HG03060 (cell line): ENCODE data around the gene PPIF.

Experiments
- ATAC-seq: cut with Tn5 transposase; IDR thresholded peaks from one replicate; pipeline ENCODE4 v1.9.1; 2021; ENCODE audit warnings: low read depth, moderate number of reproducible peaks; ENCODE audit not compliant: unreplicated experiment

The PPIF gene

GRCh38 chr10:79361726-79362397, 14.6 kb downstream of the PPIF start:
- ATAC-seq = no peak

GRCh38 chr10:79367426-79368189, 20.3 kb downstream of the PPIF start:
- ATAC-seq = no peak

- no peak for ATAC-seq
Observed at GRCh38 chr10:79372871-79373270, 25.6 kb downstream of the PPIF start.

DNA sequence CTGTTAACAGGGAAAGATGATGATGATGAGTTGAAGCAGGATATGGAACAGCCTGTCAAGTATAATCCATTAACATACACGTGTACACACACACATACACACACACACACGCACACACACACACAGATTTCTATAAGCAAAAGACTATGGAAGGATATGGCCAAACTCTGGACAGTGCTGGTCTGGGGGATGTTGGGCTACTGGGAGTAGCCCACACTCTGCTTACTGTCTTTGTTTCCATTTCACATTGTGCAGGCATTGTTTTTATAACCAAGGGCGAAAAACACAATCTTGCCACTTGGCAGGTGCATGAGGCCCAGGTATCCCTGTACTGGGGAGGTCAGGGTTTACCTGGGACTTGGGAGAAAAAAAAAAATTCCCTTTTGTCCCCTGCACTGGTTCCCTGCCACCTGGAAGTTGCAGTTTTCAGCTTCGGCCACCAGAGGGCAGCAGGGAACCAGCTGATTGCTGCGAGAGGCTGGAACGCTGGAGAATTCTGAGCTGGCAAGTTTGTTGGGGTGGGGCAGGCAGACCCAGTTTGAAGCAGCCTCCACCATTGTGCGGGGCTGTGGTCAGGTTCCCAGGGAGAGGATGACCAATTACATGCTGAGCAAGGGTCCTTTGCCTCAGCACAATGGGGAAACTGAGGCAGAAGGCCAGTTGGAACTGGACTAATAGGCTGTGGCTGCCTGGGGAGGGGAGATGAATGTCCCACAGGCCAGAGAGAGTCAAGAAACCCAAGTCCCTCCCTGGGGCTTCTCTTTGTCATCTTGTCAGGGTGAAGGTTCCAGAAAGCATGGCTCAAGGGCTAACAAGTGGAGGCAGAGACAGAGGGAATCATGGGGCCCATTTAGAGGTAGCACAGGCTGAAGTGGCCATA, 27.3 kb downstream of the PPIF start:
- ATAC-seq = no peak

DNA sequence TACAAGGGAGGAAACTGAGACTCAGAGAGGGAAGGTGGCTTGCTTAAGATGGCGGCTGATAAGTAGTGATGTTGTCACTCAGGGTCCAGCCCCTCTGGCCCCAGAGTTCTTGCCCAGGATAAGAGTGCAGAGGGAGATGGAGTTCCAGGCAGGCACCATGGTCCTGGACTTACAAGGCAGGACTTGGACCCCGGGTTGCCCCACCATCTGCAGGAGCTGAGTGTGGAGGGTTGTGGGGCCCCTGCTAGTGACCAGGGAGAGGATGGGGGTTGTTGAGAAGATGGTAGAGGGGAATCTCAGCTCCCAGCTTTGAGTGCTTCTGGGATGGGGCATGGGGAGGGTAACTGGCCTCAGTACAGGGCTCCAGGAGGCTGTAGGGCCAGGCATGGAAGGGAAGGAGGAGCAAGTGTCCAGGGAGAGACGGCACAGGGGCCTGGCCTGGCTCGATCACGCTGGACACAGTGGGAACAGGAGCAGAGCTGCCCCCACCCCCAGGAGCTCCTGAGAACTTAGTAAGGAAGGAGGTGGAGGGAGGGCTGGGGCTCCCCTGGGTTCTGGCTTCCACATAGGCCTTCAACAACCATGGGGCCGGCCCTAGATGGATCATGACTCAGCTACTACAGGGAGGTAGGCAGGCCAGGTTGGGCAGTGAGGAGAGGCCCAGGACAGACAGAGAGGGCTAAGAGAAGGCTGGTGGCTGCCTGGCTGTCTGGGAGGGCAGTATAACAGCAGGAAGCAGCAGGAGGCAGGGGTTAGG, 28.2 kb downstream of the PPIF start:
- no peak for ATAC-seq

- ATAC-seq = no peak
Observed at GRCh38 chr10:79376078-79376628, 28.9 kb downstream of the PPIF start.

GRCh38 chr10:79376751-79377556, 29.7 kb downstream of the PPIF start:
- ATAC-seq = no peak

GRCh38 chr10:79377557-79378382, 30.5 kb downstream of the PPIF start:
- no peak for ATAC-seq

- no peak for ATAC-seq
Observed at GRCh38 chr10:79378383-79378646, 31.0 kb downstream of the PPIF start.

DNA sequence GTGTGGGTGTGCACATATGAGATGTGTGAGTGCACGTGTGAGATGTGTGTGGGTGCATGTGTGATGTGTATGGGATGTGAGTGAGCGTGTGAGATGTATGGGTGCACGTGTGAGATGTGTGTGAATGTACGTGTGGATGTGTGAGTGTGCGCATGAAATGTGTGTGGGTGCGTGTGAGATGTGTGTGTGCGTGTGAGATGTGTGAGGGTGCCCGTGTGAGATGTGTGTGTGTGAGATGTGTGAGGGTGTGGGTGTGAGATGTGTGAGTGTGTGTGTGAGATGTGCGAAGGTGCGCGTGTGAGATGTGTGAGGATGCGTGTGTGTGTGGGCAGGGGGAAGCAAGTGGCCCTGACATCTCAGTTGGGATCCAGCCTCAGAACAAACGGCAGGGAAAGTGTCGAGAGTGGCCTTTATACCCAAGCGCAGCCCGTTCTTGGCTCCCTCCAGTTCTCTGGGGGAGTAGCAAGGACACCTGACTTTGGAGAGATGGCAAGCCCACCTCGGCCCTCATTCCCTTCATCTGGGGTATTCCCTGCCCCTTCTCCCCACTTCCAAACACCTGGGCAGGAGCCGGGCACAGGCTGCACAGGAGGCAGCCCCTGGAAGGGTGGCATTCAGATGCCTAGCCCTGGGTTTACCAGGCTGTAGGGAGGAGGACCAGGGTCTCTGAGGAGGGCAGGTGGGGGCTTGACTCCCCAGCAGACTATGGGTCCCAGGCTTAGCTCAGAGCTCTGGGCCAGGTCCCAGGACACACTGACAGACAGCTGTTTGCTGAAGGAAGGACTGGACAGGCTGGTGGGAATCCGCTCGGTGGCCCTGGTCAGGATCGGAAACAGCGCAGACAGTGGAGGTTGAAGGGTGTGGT, 31.6 kb downstream of the PPIF start:
- ATAC-seq = no peak

DNA sequence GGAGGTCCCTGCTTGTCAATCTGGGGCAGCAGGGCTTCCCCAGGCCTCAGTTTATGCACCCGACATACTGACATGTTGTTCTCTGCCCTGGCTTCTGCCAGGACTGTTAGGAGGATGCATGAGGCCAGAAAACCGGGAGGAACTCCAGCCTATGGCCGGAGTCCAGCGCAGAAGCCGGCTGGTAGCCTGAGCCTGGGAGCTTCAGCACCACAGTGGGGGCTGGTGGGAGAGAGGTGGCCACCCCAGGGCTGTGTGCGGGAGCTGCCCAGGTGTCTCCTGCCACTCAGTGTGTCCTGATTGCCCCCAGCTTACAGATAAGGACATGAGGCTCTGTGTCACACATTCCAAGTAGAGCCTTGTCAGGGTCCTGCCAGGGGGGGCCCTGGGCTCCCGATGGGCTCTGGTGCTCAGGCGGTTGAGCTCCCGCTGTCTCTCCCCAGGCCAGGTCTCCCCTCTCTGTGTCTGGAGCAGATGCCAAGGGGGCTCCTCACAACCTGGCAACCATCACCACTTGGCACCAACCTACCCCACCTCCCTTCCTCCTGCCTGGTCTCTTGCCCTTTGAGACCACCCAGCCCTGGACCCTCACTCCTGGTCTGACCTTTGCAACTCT, 32.3 kb downstream of the PPIF start:
- no peak for ATAC-seq

DNA sequence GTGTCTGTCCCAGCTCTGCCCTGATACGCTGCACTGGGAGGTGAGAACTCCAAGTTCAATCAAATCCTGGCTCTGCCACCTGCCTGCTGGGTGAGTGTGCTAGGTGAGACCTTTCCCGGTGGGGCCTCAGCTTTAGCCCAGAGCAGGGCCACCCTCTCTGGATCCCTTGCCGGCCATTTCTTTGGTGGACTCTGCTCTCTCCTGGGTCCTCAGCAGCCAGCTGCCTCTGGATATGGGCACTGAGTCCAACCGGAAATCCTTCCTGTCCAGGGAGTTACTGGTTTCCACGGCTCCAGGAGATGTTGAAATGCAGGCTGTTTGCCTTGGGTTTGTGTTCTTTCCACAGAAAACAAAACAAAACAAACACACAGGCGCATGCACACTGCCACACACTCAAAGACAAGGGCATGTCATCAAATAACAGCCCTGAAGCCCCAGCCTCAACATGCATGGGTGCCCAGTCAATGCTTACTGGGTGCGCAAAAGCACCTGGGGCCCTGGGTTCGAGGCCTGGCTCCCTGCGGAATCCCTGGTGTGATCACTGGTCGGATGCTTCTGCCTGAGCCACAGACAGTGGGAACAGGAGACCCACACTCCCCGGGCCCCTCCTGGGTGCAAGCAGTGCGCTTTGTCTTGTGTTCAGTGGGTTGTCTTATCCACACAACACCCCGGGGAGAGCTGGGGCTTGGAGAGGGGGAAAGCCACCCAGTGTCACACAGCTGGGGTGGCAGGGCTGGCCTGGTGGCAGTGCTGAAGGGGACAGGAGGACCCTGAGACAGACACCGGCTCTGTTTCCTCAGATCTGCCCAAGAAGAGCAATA, 33.1 kb downstream of the PPIF start:
- no peak for ATAC-seq

DNA sequence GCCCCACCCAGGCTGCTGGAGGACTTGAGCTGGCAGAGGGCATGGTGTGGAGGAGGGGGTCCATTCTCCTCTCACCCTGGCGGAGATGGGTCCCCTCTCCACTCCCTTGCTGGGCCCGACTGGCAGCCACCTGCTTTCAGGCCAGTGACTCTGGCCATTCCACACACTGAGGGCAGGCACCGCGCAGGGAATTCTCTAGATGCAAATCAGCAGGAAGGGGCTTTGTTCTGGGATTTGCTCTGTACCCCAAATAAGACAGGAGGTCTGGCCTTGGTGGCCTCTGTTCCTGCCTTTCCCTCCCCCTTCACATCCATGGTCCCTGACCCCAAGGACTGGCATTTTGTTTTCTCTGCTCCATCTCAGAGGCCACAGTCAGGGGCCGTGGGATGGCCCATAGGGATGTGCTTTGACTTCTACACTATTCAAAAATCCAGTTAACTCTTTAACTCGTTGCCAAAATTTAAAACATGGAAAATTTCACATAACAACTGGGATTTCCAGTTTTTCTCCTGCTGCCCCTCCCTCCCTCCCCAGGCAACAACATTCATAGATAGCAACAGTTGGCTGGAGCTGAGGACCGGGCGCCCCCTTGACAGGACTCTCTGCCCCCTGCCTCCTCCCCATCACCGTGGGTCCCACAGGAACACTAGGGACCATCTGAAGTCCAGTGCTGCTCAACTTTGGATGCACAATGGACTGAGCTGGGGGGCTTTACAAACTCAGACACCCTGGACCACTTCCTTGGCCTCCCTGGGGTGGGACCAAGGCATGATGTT, 33.9 kb downstream of the PPIF start:
- ATAC-seq = no peak

DNA sequence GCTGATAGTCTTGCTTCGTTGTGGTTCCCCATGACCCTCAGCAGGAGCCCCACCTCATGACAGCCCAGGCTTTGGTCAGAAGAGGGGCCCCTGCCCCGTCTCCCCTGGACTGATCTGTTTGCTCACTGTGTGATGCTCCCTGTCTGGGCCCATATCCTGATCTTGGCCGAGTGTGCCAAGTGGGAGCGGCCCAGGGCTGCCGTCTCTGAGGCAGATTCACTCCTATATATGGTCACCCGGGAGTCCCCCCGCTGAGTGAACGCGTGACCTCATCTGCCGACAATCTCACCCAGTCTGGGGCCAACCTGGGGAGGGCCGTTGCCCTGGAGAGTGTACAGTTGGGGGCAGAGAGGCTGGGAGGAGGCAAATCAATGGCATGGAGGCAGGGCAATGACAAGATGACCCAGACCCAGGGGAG, 34.5 kb downstream of the PPIF start:
- no peak for ATAC-seq

DNA sequence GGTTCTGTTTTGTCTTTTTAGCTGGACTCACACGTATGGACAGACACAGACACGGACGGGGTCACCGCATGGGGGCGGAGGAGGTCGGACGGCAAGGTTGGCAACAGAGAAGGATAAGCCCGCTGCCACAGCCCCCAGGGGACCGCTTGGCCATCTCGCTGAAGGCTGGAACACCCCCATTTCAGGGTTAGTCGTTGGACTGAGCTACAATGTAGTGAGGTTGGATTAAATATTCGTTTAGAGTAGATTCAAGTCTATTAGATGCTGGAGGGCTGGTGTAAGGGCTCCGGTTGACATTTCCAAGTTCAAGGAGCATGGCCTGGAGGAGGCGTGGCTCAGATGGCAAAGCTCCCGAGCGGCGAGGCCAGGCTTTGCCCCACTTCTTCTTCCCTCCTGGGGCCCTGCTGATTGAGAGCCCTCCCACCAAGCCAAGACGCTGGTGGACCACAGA, 35.2 kb downstream of the PPIF start:
- no peak for ATAC-seq
